A549 treated with ZK216348 at 1 μM for 4 hours (cell line): ENCODE results near the gene PPP1R3G. TPM values are rescaled to one million over a fixed set of nuclear protein-coding genes. Genes with fewer than 3 reads are reported as not detected.

Source experiments
- total RNA-seq: library from RNA; stranded (reverse); fragments of 200-300 nt; extraction: Qiagen RNA extraction; gene quantifications from 5 replicates; pipeline ENCODE4 v1.2.3, GENCODE V29; 2022; ENCODE audit warnings: low read depth

The PPP1R3G gene
- total RNA-seq, result 1.2 to 2.2 TPM (median 1.6 TPM) in 5 replicates

GRCh38 chr6:5084781-5085647 is at the start of gene PPP1R3G:
TSS of gene PPP1R3G (plus strand) at chr6:5085341. CDS start at chr6:5085486, 145 bp downstream.

Other genes with a start within 250 kb of the PPP1R3G start
- 17.6 to 31.3 TPM (median 23.7 TPM) in 5 replicates for gene RPP40, start 81.3 kb upstream of the PPP1R3G start, total RNA-seq
- 29.5 to 33.5 TPM (median 30.2 TPM) in 5 replicates for gene LYRM4, start 175.6 kb downstream of the PPP1R3G start, total RNA-seq
- gene FARS2, start 176.2 kb downstream of the PPP1R3G start, total RNA-seq, result 9.8 to 11.6 TPM (median 10.2 TPM) in 5 replicates